ENCODE measurements around the gene SLC25A11.

SLC25A11 gene

DNA sequence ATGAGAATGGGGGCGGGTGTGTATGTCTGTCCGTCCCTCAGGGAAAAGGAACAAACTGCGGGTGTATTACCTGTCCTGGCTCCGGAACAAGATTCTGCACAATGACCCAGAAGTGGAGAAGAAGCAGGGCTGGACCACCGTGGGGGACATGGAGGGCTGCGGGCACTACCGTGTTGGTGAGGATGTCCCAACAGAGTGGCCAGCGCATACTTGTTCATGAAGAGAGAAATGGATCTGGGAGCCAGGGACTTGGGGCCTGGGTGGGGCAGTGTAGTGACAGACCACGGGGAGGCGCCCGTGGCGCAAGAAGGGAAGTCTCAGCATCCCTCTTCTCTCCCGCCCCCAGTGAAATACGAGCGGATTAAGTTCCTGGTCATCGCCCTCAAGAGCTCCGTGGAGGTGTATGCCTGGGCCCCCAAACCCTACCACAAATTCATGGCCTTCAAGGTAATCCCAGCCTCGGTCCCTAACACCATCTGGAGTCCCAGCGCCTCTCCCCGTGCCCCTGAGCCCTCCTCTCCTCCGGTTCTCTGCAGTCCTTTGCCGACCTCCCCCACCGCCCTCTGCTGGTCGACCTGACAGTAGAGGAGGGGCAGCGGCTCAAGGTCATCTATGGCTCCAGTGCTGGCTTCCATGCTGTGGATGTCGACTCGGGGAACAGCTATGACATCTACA lies 44.1 kb downstream of the SLC25A11 start:
- DNase-seq (ENCODE audit: low read depth in 2 of 2): no peak

DNA sequence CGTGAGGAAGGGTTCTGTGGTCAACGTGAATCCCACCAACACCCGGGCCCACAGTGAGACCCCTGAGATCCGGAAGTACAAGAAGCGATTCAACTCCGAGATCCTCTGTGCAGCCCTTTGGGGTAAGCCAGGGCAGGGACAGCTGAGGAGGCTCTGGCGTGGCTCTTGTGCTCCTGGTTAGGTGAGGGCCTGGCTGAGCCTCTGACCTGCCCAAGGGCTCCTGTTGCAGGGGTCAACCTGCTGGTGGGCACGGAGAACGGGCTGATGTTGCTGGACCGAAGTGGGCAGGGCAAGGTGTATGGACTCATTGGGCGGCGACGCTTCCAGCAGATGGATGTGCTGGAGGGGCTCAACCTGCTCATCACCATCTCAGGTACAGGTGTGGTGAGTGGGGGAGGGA lies 44.7 kb downstream of the SLC25A11 start:
- DNase-seq (ENCODE audit: low read depth in 2 of 2): no peak

DNA sequence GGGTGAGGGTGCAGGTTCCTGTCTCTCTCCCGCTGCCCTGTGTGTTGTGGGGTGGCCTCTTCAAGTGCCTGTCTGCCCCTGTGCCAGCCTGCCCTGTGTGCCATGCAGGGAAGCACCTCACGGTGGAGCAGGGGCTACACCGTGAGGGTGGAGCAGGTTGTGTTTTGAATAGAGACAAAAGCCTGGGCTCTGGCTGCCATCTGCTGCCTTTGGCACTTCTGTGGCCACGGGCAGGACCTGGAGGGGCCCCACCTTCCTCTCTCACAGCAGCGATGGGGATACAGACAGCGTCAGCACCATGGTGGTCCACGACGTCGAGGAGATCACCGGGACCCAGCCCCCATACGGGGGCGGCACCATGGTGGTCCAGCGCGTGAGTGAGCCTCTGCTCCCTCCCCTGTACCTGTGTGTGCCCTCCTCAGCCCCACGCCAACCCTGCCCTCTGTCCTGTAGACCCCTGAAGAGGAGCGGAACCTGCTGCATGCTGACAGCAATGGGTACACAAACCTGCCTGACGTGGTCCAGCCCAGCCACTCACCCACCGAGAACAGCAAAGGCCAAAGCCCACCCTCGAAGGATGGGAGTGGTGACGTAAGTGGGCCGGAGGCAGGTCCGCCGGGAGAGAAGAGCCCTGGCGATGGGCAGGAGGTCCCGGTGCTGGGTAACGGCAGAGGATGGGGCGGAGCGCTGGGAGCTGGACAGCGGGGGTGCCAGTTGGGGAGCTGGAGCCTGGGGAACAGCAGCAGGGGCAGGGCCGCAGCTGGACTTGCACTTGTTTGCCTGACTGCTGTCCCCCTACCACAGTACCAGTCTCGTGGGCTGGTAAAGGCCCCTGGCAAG lies 45.9 kb downstream of the SLC25A11 start:
- DNase-seq (ENCODE audit: low read depth in 2 of 2): no peak

DNA sequence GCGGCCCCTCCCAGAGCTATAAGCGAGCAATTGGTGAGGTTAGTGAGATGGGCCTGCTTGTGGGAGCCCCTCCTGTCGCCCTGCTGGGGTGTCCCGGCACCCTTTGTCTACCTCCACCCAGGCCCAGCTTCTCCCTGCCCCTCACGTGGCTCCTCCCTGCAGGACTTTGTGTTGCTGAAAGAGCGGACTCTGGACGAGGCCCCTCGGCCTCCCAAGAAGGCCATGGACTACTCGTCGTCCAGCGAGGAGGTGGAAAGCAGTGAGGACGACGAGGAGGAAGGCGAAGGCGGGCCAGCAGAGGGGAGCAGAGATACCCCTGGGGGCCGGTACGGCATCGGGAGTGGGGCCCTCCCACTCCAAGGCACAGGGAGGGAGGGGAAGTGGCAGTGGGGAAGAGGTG lies 46.6 kb downstream of the SLC25A11 start:
- DNase-seq (ENCODE audit: low read depth in 2 of 2): no peak

- no peak for DNase-seq (ENCODE audit: low read depth in 2 of 2)
Measured at GRCh38 chr17:4892499-4893221, 47.2 kb downstream of the SLC25A11 start.

GRCh38 chr17:4891411-4892410 lies 48.1 kb downstream of the SLC25A11 start:
- DNase-seq (ENCODE audit: low read depth in 2 of 2): no peak

GRCh38 chr17:4887581-4887980 lies 52.3 kb downstream of the SLC25A11 start:
- DNase-seq (ENCODE audit: low read depth in 2 of 2): no peak

All from stimulated activated CD4-positive, alpha-beta T cell treated with anti-CD3 and anti-CD28 coated beads, Interleukin-4, amount 100 ng/mL, for 48 hours (primary cell).